HUES48 (cell line): ENCODE data around the gene CTSE.

Source experiments
- H3K27ac ChIP-seq: one replicate; pipeline ENCODE4 v1.7.0; 2013; ENCODE audit warnings: low read depth, low read length, inconsistent platforms
- H3K27me3 ChIP-seq: 2 replicates; pipeline ENCODE4 v1.6.1; 2013; ENCODE audit warnings: mild to moderate bottlenecking, low read length; ENCODE audit not compliant: control insufficient read depth, insufficient read depth
- H3K36me3 ChIP-seq: 2 replicates; pipeline ENCODE4 v1.6.1; 2013; ENCODE audit warnings: low read length; ENCODE audit not compliant: control insufficient read depth, insufficient read depth
- H3K4me1 ChIP-seq: 2 replicates; pipeline ENCODE4 v1.6.1; 2013; ENCODE audit warnings: mild to moderate bottlenecking, low read length; ENCODE audit not compliant: control insufficient read depth, insufficient read depth
- H3K4me3 ChIP-seq: 2 replicates; pipeline ENCODE4 v1.5.1; 2013; ENCODE audit warnings: mild to moderate bottlenecking, low read depth, low read length
- H3K9ac ChIP-seq: 2 replicates; pipeline ENCODE4 v1.6.1; 2013; ENCODE audit warnings: mild to moderate bottlenecking, low read depth, low read length, moderate library complexity
- H3K9me3 ChIP-seq: 2 replicates; pipeline ENCODE4 v1.6.1; 2013; ENCODE audit warnings: low read length; ENCODE audit not compliant: control insufficient read depth, insufficient read depth

Gene CTSE

DNA sequence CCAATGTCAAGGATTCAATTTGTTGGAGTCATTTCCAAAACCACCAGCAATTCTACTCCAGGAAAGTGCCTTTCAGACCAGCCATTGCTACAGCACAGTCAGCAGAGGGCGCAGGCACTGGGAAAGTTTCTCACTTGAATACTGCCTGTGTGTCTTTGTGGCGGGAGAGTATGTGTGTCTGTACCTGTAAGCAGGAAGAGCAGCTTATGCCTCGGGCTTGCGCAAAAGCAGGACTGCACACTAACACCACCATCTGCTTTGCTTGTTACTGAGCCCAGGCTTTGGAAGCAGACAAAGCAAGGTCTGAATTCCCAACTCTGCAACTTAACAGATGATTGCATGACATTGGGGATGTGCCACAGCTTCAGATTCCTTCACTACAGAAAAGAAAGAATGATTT is 7.0 kb upstream of the CTSE start:
- H3K9me3 ChIP-seq = no peaks in the 10 kb centered on the region
- H3K27me3 ChIP-seq = no peaks in the 10 kb centered on the region
- H3K36me3 ChIP-seq = no peaks in the 10 kb centered on the region
- H3K9ac ChIP-seq = no peak overlapping the region
- no peak overlapping the region for H3K4me3 ChIP-seq
- H3K27ac ChIP-seq = no peak overlapping the region
- H3K4me1 ChIP-seq = peaks cover 4% of the 10 kb centered on the region

DNA sequence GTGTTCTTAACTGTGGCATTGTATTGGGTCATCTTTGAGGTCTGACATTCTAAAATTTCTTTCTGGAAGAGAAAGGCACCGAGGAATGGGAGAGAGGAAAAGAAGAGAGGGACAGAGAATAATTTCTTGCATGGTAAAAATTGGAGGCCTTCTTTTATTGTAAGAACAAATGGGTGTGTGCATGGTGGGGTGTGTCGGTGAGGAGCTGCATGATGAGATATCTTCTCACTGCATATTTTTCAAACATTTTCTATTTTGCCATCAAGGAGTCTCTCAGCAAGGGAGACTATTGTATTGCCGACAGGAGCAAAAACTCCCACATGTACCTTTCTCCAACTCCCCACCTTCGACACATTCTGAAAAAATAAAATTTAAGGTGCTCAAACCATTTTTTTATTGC is 6.5 kb upstream of the CTSE start:
- H3K27ac ChIP-seq = no peak overlapping the region
- no peak overlapping the region for H3K9ac ChIP-seq
- H3K4me1 ChIP-seq = peaks cover 4% of the 10 kb centered on the region
- H3K9me3 ChIP-seq = no peaks in the 10 kb centered on the region
- H3K36me3 ChIP-seq = no peaks in the 10 kb centered on the region
- H3K4me3 ChIP-seq = no peak overlapping the region
- H3K27me3 ChIP-seq = no peaks in the 10 kb centered on the region

DNA sequence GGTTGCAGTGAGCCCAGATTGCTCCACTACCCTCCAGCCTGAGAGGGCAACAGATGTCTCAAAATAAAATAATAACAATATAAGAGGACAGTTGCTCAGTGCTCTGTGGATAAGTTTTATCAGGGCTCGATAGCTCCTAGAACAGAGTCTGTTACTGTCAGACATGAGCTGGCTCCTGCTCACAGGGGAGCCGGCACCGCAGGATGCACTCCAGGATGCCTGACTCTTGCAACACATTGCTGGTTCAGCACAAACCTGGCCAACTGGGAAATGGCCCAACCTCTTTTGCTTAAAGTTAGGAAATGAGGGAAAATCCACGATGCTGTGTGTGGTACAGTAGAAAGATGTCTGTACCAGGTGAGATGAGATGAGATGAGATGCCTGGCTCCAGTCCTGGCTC is 5.8 kb upstream of the CTSE start:
- Histone ChIP-seq H3K9ac (no peak overlapping the region), H3K36me3 (no peaks in the 10 kb centered on the region), H3K27me3 (no peaks in the 10 kb centered on the region), H3K9me3 (no peaks in the 10 kb centered on the region), H3K4me1 (peaks cover 4% of the 10 kb centered on the region), H3K4me3 (no peak overlapping the region), H3K27ac (no peak overlapping the region)

DNA sequence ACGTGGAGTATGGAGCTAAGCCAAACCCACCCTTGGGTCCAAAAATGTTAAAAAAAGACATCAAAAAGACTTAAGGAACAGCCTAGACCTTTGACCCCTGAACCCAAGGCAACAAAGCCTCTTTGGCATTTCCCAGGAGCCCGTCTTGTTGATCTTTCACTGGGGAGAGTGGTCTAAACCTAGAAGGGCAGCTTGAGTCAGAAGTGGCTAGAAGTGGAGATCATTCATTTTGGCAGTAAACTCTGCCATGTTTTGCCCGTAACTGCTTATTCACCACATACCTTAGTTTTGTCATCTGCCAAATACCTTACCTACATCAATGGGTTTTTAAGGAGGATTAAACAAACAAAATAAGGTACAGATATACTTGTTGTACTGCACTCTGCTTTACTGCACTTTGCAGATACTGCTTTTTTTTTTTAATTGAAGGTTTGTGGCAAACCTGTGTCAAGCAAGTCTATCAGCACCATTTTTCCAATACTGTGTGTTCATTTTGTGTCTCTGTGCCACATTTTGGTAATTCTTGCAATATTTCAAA is 1.7 kb upstream of the CTSE start:
- Histone ChIP-seq H3K4me3 (no peak overlapping the region), H3K9me3 (no peaks in the 10 kb centered on the region), H3K27ac (no peak overlapping the region), H3K36me3 (no peaks in the 10 kb centered on the region), H3K4me1 (no peaks in the 10 kb centered on the region), H3K9ac (no peak overlapping the region), H3K27me3 (no peaks in the 10 kb centered on the region)

DNA sequence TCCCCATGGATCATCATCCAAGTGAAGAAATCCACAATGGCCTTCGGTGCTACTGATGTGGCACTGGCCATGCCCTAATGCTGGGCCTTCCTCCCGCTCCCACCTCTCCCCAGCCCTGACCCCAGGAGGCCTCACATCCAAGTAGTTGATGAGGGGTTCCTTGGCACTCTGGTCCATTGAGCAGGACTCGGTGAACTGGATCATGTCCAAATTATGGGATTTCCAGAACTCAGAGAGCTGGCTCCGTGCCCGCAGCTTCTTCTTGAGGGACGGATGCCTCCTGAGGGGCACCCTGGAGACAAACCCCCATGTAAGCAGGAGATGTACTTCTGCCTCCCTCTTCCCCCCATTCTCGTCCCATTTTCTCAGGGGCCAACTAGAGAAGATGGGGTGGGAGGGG is 929 bp downstream of the CTSE start:
- Histone ChIP-seq H3K9ac (no peak overlapping the region), H3K27me3 (no peaks in the 10 kb centered on the region), H3K4me1 (peaks cover 7% of the 10 kb centered on the region), H3K36me3 (no peaks in the 10 kb centered on the region), H3K27ac (no peak overlapping the region), H3K9me3 (no peaks in the 10 kb centered on the region), H3K4me3 (no peak overlapping the region)

DNA sequence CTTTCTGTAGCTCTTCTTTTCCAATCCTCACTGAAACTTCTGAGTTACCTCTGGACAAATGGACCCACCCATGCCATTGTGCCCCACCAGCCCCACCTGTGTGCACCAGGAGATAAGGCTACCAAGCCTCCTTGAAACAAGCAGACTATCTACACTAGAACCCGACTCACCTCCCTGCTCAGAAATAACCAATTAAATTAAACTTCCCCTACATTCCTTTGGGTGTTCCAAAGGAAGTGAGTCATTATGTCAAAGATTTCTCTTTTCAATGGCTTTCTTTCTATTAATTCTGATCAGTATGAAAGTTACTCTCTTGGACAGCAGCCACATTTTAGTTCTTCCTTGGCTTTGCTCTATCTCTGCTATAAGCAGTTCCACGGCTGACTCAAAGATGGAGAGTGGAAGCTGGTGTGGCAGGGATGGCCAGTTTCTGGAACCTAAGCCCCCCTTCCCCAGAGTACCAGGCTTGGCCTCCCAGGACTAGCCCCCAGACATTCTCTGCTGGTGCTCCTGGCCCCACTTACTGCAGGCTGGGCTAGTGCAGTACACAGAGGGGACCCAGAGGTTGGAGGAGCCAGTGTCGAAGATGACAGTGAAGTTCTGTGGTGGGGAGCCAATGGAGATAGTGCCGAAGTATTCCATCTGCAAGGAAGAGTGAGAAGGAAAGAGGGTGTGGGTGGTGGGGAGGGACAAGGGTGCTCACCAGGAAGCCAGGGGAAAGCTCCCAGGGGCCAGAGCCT is 1.9 kb downstream of the CTSE start:
- peaks cover 7% of the 10 kb centered on the region for H3K4me1 ChIP-seq
- no peaks in the 10 kb centered on the region for H3K9me3 ChIP-seq
- no peak overlapping the region for H3K4me3 ChIP-seq
- H3K27ac ChIP-seq = no peak overlapping the region
- H3K27me3 ChIP-seq = no peaks in the 10 kb centered on the region
- H3K36me3 ChIP-seq = no peaks in the 10 kb centered on the region
- H3K9ac ChIP-seq = no peak overlapping the region

DNA sequence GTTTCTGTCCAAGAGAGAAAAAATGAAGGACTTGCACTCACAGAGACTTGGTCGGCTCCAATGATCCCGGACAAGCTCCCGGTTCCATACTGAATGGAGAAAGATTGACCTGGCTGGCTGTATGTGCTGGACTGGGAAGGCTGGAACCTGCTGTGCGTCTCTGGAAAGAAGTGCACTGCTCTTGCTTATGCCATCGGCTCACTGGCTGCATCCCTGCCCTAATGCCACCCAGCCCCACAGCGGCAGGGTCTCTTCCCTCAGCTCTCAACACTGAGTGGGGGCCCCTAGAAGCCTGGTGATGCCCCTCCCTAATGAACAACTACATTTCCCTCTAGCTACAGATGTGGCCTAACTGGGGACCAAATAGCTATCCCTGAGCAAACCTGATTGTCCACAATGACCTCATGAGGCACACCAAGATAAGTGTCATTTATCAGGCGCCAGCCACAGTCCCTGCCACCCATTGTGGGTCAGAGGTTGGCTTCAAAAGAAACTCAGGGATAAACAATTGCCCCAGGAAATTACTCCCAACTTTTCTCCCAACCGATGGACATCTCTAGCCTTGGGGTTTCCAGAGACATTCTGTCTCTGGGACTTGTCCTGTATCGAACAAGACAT is 2.6 kb downstream of the CTSE start:
- Histone ChIP-seq H3K9me3 (no peaks in the 10 kb centered on the region), H3K4me1 (peaks cover 7% of the 10 kb centered on the region), H3K27me3 (no peaks in the 10 kb centered on the region), H3K36me3 (no peaks in the 10 kb centered on the region), H3K4me3 (no peak overlapping the region), H3K9ac (no peak overlapping the region), H3K27ac (no peak overlapping the region)

DNA sequence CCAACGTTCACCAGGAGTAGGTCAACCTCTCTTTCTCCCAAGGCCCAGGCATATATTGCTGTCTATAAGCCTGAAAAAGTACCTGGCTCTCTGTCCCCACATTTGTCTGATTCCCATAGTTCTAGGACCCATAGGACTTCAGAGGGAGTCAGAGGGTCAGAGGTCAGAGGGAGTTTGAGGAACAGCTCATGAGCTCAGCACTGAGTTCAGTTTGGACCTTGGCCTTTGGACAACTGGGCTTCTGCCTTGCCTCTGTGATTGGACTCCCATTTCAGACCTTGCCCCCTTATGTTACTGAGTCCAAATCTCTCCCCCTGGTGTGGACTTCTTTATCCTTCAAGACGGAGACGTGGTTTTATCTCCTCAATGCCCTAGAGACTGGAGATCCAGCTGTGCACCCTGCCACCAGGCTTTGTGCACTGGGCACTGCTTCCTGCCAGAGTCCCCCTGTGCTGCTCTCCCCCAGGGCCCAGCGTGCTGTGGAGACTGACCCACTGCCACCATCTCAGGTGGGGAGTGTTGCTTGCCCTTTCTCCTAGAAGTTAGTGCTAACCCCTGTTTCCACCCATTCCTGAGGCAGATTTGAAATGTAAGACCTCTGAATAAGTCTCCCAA is 3.2 kb downstream of the CTSE start:
- H3K9me3 ChIP-seq = no peaks in the 10 kb centered on the region
- no peaks in the 10 kb centered on the region for H3K36me3 ChIP-seq
- H3K27ac ChIP-seq = no peak overlapping the region
- no peak overlapping the region for H3K4me3 ChIP-seq
- H3K27me3 ChIP-seq = no peaks in the 10 kb centered on the region
- H3K4me1 ChIP-seq = peaks cover 7% of the 10 kb centered on the region
- no peak overlapping the region for H3K9ac ChIP-seq

DNA sequence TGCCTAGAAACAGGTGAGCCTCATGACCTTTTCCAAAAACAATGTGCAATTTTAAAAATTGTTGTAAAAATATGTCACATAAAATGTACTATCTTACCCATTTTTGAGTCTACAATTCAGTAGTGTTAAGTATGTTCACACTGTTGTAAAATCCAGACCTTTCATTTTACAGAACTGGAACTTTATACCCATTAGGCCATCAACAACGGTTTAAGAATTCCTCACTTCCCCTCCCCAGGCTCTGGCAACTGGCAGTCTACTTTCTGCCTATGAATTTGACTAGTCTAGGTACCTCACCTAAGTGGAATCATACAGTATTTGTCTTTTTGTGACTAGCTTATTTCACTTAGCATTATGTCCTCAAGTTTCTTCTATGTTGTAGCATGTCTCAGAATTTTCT is 8.6 kb downstream of the CTSE start:
- Histone ChIP-seq H3K4me3 (no peak overlapping the region), H3K4me1 (peaks cover 7% of the 10 kb centered on the region), H3K27ac (no peak overlapping the region), H3K36me3 (no peaks in the 10 kb centered on the region), H3K27me3 (no peaks in the 10 kb centered on the region), H3K9ac (no peak overlapping the region), H3K9me3 (no peaks in the 10 kb centered on the region)

DNA sequence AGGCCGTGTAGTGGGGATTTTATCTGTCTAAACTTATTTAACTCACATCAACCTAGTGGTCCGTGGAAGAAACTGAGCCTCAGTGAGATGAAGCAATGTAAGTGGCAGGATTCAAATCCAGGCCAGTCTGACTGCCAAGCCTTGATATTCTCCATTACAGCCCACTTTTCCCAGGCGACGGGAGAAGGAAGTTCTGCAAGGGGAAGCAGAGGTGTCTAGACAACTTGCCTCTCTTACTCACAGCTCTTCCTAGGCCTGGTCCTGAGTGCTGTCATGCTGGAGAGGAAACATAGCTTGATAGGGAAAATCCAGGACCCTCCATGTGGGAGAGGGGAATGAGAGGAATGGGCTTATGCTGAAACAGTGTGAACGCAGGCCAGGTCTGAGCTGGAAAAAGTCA is 9.1 kb downstream of the CTSE start:
- no peaks in the 10 kb centered on the region for H3K36me3 ChIP-seq
- H3K9me3 ChIP-seq = no peaks in the 10 kb centered on the region
- H3K4me1 ChIP-seq = peaks cover 7% of the 10 kb centered on the region
- no peak overlapping the region for H3K27ac ChIP-seq
- no peaks in the 10 kb centered on the region for H3K27me3 ChIP-seq
- H3K9ac ChIP-seq = no peak overlapping the region
- H3K4me3 ChIP-seq = no peak overlapping the region
